ENCODE measurements around the gene PHC2. TPM values are rescaled to one million over a fixed set of nuclear protein-coding genes. Genes with fewer than 3 reads are reported as not detected.

PHC2 gene
- total RNA-seq, 2 donors from 2014 or later: 14.2 to 27.4 TPM

DNA sequence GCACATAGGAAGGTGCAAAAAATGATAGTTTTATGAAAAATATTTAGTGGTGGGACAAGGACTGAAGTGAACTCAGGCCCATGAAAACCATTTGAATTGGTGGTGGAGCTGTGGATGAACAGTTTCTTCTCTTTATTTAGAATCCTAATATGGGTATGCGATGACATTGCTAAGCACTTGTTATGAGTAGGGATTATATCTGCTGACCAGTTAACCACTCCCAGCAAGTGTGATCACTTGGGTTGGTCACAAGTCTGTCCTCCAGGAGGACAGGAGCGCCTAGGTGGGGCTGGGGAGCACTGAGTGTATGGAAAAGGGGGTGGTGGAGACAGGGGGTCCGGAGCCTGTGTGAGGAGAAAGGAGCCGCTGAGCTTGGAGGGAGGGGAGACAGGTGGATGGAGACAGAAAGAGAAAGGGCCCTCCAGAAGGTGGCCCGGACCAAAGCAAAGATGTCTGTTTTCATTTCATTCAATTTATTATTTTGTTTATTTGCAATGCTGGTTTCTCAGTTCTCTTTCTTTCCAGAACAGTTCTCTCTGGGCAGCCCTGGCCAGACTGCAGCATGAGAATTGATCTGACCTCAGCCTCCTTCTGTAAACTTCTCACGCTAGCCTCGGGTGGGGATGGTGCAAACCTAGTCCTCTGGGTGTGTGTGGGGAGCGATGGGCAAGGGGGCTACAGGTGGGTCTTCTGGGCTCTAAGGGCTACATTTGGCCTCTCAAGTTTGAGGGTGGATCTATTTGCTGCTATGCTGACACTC, 31.7 kb upstream of the PHC2 start:
- ATAC-seq: no peak

DNA sequence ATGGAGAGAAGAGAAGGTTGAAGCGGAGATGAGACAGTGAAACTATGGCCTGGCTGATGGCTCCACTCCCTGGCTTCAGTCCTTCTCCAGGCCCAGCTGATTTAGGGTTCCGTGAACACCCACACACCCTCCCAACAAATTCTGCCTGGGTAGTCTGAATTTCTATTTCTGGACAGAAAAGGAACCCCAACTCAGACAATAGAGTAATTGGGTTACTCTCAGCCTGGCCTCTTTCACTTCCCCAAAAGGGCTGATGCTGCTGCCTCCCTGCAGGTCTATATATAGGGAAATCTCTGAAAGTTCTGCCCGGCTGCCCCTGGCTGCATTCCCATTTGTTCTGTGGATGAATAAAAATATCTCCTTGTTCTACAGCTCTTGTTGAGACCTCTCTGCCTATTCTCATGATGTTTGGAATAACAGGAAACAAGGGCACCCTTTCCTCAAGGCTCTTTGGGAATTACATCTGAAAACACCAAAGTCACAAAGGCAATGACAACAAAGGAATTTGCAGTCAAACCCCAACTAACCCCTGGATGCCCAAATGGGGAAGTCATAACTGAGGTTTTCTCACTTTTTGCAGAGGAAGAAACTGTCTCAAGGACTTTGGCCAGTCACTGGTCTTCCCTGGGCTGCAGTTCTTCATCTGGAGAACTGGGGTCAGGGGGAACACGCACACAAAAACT, 30.2 kb upstream of the PHC2 start:
- no peak overlapping the region for H3K27ac Mint-ChIP-seq
- H3K36me3 Mint-ChIP-seq: no peaks in the 10 kb centered on the region
- H3K4me1 Mint-ChIP-seq (ENCODE audit: low read depth in 2 of 2): no peaks in the 10 kb centered on the region
- DNase-seq (ENCODE audit: low spot score) (no peak), ATAC-seq (no peak)
- peaks cover 10 to 16% of the 10 kb centered on the region in 2 donors for H3K27me3 Mint-ChIP-seq
- H3K4me3 Mint-ChIP-seq: no peak overlapping the region
- no peaks in the 10 kb centered on the region for H3K9me3 Mint-ChIP-seq

More for the DNA sequence above, 31.7 kb upstream of the PHC2 start:
- Mint-ChIP-seq H3K27me3 (peaks cover 12 to 16% of the 10 kb centered on the region in 2 donors), H3K36me3 (no peaks in the 10 kb centered on the region), H3K27ac (no peak overlapping the region), H3K9me3 (no peaks in the 10 kb centered on the region), H3K4me1 (ENCODE audit: low read depth in 2 of 2) (no peaks in the 10 kb centered on the region), H3K4me3 (no peak overlapping the region)
- DNase-seq (ENCODE audit: low spot score): no peak

DNA sequence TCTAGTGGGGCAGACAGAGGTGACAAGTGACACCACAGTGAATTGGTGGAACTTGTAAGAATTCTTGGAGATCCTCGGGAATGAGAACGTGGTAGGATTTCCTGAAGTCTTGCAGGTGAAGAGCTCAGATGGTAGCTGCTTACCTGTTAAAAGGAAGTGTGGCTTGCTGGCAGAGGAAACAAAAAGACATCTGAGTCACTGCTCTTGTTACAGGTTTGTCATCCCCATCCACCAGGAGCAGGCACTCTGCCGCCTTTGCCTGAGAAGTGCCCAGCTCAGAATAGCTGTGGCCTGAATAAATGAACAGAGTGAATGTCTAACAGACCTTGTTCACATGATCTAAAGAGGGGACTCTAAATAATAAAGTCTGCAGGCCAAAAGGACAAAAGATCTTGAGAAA, 29.2 kb upstream of the PHC2 start:
- no peaks in the 10 kb centered on the region for H3K9me3 Mint-ChIP-seq
- no peaks in the 10 kb centered on the region for H3K36me3 Mint-ChIP-seq
- H3K27ac Mint-ChIP-seq: no peak overlapping the region
- no peaks in the 10 kb centered on the region for H3K4me1 Mint-ChIP-seq (ENCODE audit: low read depth in 2 of 2)
- ATAC-seq (no peak), DNase-seq (ENCODE audit: low spot score) (no peak)
- H3K4me3 Mint-ChIP-seq: no peak overlapping the region
- H3K27me3 Mint-ChIP-seq: peaks cover 10 to 16% of the 10 kb centered on the region in 2 donors

DNA sequence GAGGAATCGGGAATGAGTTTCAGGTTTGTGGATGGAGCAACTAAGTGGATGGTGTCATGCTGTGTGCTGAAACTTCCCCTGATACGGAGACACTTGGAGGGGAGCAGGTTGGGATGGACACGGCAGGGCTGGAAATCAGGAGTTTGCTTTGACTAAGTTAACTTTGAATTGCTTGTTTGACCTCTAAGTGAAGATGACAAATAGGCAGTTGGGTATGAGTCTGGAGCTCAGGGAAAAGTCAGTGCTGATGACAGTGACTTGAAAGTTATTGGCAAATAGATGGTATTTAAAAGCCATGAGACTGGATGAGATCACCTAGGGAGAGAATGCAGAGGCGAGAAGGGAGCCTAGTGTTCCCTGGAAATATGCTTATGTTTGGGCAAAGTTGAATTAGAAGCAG, 28.8 kb upstream of the PHC2 start:
- H3K36me3 Mint-ChIP-seq: no peaks in the 10 kb centered on the region
- no peak for ATAC-seq

DNA sequence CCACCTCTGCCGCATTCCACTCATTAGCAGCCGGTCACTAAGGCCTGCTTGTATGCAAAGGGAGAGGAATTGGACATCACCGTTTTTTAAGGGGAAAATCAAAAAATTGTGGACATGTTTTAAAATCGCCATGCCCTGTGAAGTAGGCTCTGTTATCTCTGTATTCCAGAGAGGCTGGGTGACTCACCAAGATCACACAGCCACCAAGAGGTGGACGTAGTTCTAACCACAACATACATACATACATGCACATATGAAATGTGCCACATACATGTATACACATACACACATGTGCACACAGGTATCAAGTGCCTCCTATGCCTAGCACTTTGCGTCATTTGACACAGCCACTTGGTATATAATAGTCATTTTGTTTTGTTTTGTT, 25.6 kb upstream of the PHC2 start:
- Mint-ChIP-seq H3K4me3 (no peak overlapping the region), H3K9me3 (no peaks in the 10 kb centered on the region), H3K36me3 (no peaks in the 10 kb centered on the region), H3K4me1 (ENCODE audit: low read depth in 2 of 2) (no peaks in the 10 kb centered on the region), H3K27me3 (peaks cover 18 to 27% of the 10 kb centered on the region in 2 donors), H3K27ac (no peak overlapping the region)
- ATAC-seq (no peak), DNase-seq (ENCODE audit: low spot score) (no peak)

More for the DNA sequence above, 28.8 kb upstream of the PHC2 start:
- Mint-ChIP-seq H3K4me3 (no peak overlapping the region), H3K4me1 (ENCODE audit: low read depth in 2 of 2) (no peaks in the 10 kb centered on the region), H3K9me3 (no peaks in the 10 kb centered on the region), H3K27me3 (peaks cover 10 to 16% of the 10 kb centered on the region in 2 donors), H3K27ac (no peak overlapping the region)
- DNase-seq (ENCODE audit: low spot score): no peak

DNA sequence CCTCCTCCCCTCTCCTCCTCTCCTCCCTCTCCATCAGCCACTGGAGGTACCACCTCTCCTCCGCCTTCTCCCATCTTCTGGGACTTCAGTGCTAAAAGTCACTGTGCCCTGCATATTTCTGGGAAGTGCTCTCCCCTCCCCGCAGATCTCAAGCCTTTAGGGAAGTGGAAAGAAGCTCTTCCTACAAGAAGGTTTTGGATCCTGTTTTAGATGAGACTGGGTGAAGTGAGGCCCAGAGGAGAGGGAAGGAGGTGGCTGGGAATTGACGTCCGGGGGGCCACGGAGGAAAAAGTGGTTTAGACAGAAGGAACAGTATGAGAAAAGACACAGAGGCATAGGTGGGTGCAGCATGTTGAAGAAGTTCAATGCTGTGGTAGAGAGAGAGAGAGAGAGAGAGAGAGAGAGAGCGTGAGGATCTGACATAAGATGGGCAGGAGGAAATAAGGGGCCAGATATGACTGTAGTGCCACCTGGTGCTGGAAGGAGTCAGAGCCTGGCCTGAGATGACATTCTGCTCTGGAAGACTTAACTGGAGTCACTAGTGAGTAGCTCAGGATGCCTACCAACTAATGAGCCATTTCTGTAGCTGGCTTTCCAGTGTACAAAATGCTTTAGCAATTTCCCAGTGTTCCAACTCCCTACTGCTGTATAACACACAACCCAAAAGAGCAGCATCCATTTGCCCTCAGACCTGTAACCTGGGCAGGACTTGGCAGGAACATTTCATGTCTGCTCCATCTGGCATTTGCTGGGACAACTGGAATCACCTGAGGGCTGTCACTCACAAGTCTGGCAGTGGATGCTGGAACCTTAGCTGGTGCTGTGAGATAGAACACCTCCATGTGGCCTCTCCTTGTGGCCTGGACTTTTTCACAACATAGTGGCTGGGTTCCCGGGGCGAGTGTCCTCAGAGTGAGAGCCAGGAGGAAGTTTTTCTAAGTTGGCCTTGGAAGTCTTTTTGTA, 24.9 kb upstream of the PHC2 start:
- ATAC-seq (peak; percentile 61 to 70), DNase-seq (ENCODE audit: low spot score) (no peak)
- Mint-ChIP-seq H3K4me1 (ENCODE audit: low read depth in 2 of 2) (no peaks in the 10 kb centered on the region), H3K27me3 (peaks cover 18 to 28% of the 10 kb centered on the region in 2 donors), H3K4me3 (no peak overlapping the region), H3K9me3 (no peaks in the 10 kb centered on the region), H3K27ac (no peak overlapping the region), H3K36me3 (no peaks in the 10 kb centered on the region)

DNA sequence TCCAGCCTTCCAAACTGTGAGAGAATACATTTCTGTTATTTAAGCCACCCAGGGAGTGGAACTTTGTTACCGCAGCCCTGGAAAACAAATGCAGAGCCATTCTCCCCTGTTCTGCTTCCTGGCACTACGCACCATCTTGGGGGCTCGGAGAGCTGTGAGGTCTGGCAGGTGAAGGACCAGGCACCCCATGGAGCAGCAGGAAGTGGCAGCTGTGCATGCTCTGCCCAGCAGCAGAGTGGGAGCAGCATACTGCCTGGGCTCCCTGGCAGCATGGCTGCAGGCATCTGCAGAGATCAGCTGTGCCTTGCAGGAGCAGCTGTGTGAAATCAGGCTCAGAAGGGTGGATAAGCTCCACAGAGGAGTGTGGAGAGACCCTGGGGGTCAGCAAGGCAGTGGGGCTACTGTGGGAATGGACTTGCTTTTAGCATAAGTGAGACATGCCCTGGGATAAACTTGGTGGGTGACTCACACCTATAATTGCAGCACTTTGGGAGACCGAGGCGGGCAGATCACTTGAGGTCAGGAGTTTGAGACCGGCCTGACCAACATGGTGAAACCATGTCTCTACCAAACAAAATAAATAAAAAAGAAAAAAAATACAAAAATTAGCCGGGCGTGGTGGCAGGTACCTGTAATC, 23.9 kb upstream of the PHC2 start:
- Mint-ChIP-seq H3K4me1 (ENCODE audit: low read depth in 2 of 2) (no peaks in the 10 kb centered on the region), H3K36me3 (no peaks in the 10 kb centered on the region), H3K27ac (no peak overlapping the region), H3K9me3 (no peaks in the 10 kb centered on the region), H3K4me3 (no peak overlapping the region), H3K27me3 (peaks cover 20 to 31% of the 10 kb centered on the region in 2 donors)
- DNase-seq (ENCODE audit: low spot score): no peak
- ATAC-seq: no peak

DNA sequence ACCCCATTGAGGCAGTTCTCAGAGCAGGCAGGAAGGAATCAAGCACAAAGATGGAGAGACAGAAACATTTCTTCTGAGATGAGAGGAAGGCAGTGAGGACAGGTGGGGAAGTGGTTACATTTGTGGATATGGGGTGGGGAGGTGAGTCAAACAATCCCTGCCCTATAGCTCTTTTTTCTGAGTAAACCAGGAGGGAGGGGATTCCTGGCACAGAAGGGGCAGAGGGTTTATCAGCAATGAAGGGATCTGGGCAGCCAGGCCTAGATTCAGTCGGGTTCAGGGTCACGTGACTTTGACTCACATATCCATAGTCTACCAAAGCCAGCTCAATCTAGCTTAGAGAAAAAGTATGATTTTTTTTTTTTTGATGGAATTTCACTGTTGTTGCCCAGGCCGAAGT, 15.7 kb upstream of the PHC2 start:
- H3K27ac Mint-ChIP-seq: no peak overlapping the region
- H3K9me3 Mint-ChIP-seq: no peaks in the 10 kb centered on the region
- ATAC-seq (no peak), DNase-seq (ENCODE audit: low spot score) (no peak)
- peaks cover 36 to 58% of the 10 kb centered on the region in 2 donors for H3K27me3 Mint-ChIP-seq
- H3K36me3 Mint-ChIP-seq: no peaks in the 10 kb centered on the region
- no peak overlapping the region for H3K4me3 Mint-ChIP-seq
- peaks cover 0 to 3% of the 10 kb centered on the region in 2 donors for H3K4me1 Mint-ChIP-seq (ENCODE audit: low read depth in 2 of 2)

DNA sequence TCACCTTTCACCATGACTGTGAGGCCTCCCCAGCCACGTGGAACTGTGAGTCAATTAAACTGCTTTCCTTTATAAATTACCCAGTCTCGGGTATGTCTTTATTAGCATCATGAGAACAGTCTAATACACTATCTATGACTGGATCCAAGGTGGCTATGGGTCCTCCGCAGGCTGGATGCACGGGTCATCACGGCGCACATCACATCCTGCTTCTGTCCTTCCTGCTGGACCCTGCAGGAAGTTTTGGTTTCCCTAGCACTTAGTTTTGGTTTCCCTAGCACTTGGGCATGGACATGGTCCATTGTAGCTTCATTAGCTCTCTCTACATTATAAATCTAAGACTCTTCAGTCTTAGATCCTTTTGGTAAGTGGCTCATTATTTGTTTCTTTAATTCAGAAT, 14.2 kb upstream of the PHC2 start:
- no peak overlapping the region for H3K27ac Mint-ChIP-seq
- no peaks in the 10 kb centered on the region for H3K36me3 Mint-ChIP-seq
- no peaks in the 10 kb centered on the region for H3K9me3 Mint-ChIP-seq
- H3K4me3 Mint-ChIP-seq: no peak overlapping the region
- no peak for DNase-seq (ENCODE audit: low spot score)
- no peak for ATAC-seq
- H3K27me3 Mint-ChIP-seq: peaks cover 41 to 63% of the 10 kb centered on the region in 2 donors
- peaks cover 0 to 3% of the 10 kb centered on the region in 2 donors for H3K4me1 Mint-ChIP-seq (ENCODE audit: low read depth in 2 of 2)

DNA sequence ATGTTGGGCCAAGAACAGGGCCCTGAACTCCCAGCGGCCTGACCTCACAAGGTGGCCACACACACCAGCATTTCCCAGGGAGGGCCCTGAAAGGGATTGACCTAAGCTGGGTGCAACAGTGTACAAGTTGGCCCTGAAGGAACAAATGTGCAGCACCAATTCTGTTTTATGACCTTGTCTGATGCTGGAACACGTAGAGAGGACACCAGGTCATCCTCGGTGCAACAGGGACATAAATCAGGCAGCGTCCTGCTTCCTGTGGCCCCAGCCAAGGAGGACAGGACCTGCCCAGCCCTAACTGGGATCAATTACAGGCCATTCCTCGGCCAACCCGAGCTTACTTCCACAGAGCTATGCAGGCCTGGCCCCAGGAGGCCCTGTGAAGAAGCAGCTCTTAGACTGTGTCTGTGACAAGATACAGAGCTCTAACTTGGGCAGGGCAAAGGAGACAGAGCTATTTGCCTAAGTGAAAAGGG, 12.8 kb upstream of the PHC2 start:
- H3K4me3 Mint-ChIP-seq: no peak overlapping the region
- H3K9me3 Mint-ChIP-seq: no peaks in the 10 kb centered on the region

DNA sequence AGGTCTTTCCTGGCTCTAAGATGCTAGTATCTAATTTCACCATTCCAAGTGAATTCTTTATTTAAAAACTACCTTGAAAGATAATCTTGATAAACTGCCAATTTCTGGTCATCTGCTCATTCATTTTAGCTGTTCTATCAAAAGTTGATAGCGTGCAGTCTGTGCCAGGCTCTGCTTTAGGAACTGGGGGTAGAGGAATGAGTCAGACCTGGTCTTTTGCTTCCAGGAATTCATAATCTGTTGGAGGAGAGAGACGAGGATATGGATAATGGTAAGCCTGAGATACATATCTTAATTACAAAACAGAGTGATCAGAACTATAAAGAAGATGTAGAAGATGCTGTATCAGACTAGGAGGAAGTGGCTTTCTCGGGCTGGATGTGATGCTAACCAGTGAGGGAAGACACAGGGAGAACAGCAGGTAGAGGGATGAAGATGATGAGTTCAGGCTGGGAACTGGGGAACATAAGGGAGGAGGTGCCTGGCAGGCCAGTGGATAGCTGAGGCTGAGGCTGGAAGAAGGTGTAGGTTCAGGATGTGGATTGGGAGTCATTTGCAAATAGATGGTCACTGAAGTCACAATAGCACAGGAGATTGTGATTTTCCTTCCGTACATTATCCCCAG, 12.3 kb upstream of the PHC2 start:
- no peak for ATAC-seq
- Mint-ChIP-seq H3K36me3 (no peaks in the 10 kb centered on the region), H3K4me1 (ENCODE audit: low read depth in 2 of 2) (peaks cover 0 to 3% of the 10 kb centered on the region in 2 donors), H3K9me3 (no peaks in the 10 kb centered on the region), H3K27me3 (peaks cover 38 to 59% of the 10 kb centered on the region in 2 donors), H3K27ac (no peak overlapping the region), H3K4me3 (no peak overlapping the region)
- no peak for DNase-seq (ENCODE audit: low spot score)

More for the DNA sequence above, 12.8 kb upstream of the PHC2 start:
- Mint-ChIP-seq H3K4me1 (ENCODE audit: low read depth in 2 of 2) (peaks cover 0 to 3% of the 10 kb centered on the region in 2 donors), H3K36me3 (no peaks in the 10 kb centered on the region), H3K27me3 (peaks cover 42 to 64% of the 10 kb centered on the region in 2 donors), H3K27ac (no peak overlapping the region)
- DNase-seq (ENCODE audit: low spot score) (no peak), ATAC-seq (no peak)

DNA sequence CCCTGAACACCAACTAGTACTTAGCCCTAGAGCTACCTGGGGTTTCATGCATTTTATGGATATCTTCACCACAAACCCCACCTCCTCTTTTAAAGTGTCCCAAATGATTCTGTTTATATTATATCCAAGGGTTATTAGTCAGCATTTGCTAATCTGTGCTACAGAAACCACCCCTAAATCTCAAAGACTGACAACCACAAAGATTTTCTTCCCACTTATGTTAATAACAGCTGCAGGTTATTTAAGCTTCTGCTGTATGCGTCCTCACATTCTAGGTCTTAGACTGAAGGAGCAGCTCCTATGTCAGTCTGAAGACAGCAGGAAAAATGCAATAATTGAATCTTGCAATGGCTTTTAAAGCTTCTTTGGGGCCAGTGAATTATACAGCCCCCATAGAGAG, 11.2 kb upstream of the PHC2 start:
- H3K36me3 Mint-ChIP-seq: no peaks in the 10 kb centered on the region
- H3K9me3 Mint-ChIP-seq: no peaks in the 10 kb centered on the region
- no peak for ATAC-seq
- peaks cover 0 to 3% of the 10 kb centered on the region in 2 donors for H3K4me1 Mint-ChIP-seq (ENCODE audit: low read depth in 2 of 2)
- peaks cover 34 to 59% of the 10 kb centered on the region in 2 donors for H3K27me3 Mint-ChIP-seq
- no peak overlapping the region for H3K27ac Mint-ChIP-seq
- no peak for DNase-seq (ENCODE audit: low spot score)
- no peak overlapping the region for H3K4me3 Mint-ChIP-seq
